PFSK-1 (cell line): ENCODE data around the gene PLIN5.

ENCODE experiments used
- POLR2AphosphoS5 ChIP-seq: IDR thresholded peaks from 2 replicates; pipeline ENCODE4 v1.6.1; 2012; ENCODE audit warnings: low read depth, mild to moderate bottlenecking, control low read depth, low read length, moderate library complexity
- TAF1 ChIP-seq: IDR thresholded peaks from 2 replicates; pipeline ENCODE4 v1.6.1; 2012; ENCODE audit warnings: low read length, control low read depth, borderline replicate concordance; ENCODE audit not compliant: insufficient read depth
- TF ChIP-seq, protein P1 (sequence below), 2 experiments: IDR thresholded peaks; 2 replicates each; pipeline versions ENCODE4 v1.6.1 to v1.8.0; 2011 to 2012; ENCODE audit warnings: low read depth in 2 of 2, low read length in 2 of 2, control low read depth in 1 of 2, inconsistent platforms in 1 of 2, mild to moderate bottlenecking in 1 of 2, moderate library complexity in 1 of 2; ENCODE audit not compliant: insufficient read depth in 1 of 2

DNA sequence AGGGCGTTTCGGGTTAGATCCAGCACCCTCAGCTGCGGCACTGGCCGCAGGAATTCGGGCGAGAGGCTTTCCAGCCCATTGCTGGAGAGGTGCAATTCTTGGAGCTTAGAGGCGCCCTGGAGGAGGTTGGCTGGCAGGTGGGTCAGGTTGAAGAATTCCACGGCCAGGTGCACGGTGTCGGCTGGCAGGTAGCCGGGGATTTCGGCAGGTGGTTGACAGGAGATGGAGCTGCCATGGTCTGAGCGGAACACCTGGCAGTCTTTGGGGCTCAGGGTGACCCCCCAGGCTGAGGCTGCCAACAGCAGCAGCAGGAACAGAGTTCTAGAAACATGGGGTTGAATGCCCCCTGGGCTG is 3.6 kb upstream of the PLIN5 start:
- TF ChIP-seq, protein P1, sequence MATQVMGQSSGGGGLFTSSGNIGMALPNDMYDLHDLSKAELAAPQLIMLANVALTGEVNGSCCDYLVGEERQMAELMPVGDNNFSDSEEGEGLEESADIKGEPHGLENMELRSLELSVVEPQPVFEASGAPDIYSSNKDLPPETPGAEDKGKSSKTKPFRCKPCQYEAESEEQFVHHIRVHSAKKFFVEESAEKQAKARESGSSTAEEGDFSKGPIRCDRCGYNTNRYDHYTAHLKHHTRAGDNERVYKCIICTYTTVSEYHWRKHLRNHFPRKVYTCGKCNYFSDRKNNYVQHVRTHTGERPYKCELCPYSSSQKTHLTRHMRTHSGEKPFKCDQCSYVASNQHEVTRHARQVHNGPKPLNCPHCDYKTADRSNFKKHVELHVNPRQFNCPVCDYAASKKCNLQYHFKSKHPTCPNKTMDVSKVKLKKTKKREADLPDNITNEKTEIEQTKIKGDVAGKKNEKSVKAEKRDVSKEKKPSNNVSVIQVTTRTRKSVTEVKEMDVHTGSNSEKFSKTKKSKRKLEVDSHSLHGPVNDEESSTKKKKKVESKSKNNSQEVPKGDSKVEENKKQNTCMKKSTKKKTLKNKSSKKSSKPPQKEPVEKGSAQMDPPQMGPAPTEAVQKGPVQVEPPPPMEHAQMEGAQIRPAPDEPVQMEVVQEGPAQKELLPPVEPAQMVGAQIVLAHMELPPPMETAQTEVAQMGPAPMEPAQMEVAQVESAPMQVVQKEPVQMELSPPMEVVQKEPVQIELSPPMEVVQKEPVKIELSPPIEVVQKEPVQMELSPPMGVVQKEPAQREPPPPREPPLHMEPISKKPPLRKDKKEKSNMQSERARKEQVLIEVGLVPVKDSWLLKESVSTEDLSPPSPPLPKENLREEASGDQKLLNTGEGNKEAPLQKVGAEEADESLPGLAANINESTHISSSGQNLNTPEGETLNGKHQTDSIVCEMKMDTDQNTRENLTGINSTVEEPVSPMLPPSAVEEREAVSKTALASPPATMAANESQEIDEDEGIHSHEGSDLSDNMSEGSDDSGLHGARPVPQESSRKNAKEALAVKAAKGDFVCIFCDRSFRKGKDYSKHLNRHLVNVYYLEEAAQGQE (IDR thresholded peaks at IDR 0.05; ENCODE audit: insufficient read depth in 1 of 2, low read depth in 2 of 2, low read length in 2 of 2) = no peak
- TF ChIP-seq TAF1 (no peak), POLR2AphosphoS5 (no peak)
